Activated CD8-positive, alpha-beta memory T cell treated with anti-CD3 and anti-CD28 coated beads, Interleukin-2, amount 50 U/mL, for 1 hour (primary cell): ENCODE results near the gene SLC36A3.

ENCODE experiments used
- DNase-seq: peaks from one replicate; pipeline ENCODE4 v3.0.0-alpha.2; 2020; ENCODE audit errors: extremely low read depth

The SLC36A3 gene

DNA sequence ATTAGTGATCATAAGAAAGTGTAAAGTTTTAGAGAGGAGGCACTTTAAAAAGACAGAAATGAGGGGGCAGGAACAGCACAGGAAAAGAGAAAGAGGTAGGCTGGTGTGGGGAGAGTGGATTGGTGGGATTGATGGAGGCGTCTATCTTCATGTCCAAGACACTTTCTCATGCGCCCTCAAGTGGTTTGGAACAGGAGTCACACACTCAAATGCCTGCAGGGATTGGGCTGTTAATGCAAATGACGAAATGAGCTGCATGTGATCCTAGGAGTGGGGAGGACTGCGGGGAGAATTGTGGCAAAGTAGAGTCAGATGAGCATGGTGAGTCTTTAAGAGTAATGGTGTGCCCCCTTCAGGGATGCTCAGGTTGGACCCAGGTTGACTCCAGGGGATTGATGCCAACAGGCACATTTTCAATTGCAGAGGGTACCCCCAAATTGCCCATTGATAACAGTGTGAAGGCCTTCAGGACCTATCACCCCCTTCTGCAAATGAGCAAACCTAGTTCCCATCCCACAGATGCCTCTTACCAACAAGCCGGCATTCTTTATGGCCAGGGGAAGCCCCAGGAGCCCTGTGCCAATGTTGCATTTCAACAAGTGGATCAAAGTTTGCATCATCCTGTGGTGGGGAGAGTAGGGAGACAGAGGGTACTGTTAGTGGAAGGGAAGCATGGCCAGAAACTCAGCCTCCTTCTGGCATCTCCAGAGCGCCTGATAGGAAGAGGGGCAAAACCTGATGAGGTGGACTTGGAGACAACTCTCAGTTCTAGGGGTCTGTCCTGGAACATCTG is 5.3 kb downstream of the SLC36A3 start:
- no peak for DNase-seq

DNA sequence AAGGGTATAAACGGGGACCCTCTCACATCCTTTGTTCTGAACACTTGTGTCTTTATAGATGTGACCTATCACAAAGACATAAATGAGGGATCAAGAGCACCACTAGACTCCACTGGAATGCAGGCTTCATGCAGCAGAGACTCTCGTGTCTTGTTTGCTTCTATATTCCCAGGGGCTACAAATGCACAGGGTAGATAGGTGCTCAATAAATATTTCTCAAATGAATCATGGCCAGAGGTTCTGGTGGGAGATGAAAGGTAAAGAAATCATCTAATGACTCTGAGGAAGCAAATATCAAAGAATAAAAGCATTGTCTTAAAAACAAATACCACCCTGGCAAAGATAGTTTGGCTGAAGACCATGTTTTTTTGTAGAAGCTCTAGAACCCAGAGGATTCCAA is 6.6 kb downstream of the SLC36A3 start:
- DNase-seq, result no peak

DNA sequence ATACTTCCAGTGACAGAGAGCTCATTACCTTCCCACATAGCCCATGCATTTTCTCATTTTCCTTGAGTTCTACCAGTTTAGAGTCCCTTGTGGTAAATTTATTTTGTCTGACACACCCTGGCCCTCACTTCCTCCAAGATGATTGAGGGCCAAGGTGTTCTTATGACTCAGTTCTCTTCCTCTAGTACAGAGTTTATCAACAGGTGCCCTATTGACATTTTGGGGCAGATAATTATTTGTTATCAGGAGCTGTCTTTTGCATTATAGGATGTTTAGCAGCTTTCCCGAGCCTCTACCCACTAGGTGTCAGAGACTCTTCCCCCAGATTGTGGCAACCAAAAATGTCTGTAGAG is 7.1 kb downstream of the SLC36A3 start:
- no peak for DNase-seq

DNA sequence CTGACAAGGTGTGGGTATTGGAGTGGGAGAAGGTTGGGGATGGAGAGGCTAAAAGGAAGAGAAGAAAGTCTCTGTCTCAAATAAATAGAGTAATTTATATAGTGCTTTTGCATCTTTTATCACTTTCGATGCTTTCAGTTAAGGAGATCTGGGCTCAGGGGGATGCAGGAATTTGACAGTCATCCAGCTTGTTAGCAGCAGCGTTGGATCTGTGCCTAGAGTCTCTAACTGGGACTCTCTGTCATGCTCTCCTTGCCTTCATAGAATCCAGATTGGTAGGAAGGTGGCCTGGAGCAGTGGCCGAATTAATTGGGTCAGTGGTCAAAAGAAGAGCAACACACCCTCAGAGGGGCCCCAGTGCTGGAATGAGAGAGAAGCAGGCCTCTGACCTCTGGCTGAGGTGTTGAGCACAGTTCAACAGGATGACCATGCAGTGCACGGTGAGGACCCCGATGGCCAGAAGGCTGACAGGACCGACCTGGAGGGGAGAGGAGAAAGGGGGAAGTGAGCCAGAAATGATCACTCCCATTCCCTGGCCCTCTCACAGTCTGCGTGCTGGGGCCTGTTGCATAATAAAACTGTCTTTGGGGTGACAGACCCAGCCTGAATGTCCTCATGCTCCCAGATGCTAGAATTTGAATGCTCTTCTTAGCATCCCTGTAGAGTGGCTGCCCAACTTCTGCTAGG is 7.6 kb downstream of the SLC36A3 start:
- no peak for DNase-seq

DNA sequence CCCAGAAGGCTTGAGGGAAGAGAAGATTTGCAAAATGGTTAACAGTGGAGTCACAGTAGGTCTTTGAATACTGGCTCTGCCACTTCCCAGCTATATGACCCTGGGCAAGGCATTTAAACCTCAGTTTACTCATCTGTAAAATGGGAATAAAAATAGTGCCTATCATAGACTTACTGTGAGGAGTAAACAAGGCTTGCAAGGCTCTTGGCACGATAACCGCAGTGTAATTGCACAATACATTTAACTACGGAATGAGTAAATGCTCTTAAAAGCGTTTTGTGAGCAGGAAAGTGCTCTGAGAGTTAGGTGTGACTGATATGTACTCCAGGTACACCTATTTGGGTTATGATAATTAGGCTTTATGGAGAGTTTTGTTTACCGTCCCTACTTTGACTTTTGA is 8.4 kb downstream of the SLC36A3 start:
- DNase-seq, result no peak

DNA sequence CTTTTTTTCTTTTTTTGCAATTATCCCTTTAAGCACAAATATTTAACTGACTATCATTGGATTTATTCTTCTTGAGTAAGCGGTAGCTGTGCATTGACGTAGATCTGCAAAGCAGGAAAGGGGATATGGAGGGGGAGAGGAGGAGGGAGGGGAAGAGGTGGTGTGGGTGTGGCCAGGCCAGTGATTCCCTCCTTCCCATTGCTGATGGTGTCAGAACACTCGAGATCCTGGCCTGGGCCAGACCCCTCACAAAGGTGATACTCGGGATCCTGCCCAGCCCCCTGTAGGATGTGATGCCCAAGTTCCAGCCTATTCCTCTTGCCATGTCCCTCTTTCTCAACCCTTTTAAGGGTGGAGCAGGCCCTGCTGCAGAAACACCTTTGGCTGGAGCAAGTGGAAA is 9.9 kb downstream of the SLC36A3 start:
- no peak for DNase-seq

DNA sequence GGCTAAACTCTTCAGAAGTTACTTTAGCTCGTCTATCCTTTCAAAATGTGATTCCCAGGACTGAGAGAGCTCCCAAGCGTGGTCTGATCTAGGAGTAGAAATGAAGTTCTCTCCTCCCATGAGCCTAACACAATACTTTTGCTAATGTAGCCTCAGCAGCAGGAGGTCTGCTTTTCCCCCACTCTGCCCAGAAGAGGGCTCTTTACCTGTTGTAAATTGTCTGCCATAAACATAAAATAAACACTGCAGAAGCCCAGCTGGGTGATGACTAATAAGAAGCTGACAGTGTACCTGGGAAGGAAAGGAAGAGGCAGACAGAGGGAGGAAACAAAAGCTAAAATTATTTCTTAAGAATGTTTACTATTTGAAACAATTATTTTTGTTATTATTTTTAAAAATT is 15.4 kb downstream of the SLC36A3 start:
- DNase-seq, result no peak

DNA sequence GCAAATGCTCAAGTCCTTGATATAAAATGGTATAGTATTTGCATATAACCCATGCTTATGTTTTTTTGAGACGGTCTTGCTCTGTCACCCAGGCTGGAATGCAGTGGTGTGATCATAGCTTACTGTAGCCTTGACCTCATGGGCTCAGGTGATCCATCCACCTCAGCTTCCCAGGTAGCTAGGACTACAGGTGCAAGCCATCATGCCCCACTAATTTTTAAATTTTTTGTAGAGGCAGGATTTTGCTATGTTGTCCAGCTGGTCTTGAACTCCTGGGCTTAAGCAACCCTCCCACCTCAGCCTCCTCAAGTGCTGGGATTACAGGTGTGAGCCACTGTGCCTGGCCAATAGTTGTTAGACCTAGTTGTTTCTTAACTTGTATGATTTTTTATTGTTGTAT is 17.3 kb downstream of the SLC36A3 start:
- no peak for DNase-seq

DNA sequence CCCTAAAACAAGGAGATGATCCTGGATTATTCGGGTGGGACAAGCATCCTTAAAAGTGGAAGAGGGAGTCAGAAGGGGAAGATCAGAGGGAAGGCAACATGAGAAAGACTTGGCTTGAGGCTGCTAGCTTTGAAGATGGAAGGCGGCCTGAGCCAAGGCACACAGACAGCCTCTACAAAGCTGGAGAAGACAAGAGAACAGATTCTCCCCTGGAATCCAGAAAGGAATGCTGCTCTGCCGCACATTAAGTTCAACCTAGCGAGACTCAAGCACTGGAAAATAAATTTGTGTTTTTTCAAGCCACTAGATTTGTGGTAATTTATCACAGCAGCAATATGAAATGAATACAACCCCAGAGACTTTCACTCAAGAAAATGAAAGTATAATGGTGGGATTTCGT is 17.9 kb downstream of the SLC36A3 start:
- DNase-seq, result no peak

DNA sequence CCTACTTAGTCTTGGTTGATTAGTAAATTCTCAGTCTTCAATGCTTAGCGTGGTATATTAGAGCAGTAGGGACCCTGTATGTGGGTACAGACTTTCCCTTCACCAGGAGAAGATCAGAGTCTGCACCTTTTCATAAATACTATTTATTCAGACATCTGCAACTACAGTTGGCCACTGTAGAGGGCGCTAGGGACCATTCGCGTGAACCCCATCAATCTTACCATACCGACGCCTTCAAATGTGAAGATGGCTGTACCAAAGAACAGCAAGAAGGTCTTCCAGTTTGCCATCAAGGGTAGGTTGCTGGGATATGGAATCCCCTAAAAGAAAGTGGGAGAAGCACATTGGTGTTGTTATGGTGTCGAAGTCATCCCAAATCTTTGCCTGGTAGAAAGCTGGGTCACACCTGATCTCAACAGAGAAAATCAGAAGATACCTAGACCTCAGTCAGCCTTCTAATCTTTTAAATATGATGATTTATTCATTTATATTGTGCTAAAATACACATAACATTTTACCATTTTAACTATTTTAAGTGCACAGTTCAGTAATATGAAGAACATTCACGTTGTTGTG is 19.1 kb downstream of the SLC36A3 start:
- no peak for DNase-seq

DNA sequence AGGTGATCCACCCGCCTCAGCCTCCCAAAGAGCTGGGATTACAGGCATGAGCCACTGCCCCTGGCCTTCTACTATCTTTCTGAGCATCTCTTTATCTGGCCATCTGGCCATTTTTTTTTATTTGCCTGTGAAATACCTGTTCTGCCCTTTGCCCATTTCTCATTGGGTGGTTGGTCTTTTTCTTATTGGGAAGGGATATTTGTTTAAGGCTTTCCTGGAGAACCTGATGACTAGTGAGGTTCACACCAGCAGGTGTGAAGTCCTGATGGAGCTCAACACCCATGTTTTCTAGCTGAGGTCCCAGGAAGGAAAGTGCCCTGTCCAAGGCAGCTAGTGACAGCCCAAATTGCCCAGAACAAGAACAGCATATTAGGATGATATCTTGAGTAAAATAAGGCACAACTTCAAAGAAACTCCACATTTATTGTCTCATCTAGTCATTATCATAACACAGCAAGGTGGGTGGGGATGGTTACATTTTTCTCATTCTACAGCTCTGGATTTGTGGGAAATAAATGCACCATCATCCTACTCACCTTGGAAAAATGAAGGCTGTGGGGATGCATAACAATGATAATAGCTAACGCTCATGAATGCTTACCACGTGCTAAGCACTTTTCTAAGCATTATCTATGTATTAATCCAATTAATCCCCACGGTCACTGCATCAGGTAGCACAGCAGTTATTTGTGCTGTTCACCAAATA is 20.3 kb downstream of the SLC36A3 start:
- no peak for DNase-seq

DNA sequence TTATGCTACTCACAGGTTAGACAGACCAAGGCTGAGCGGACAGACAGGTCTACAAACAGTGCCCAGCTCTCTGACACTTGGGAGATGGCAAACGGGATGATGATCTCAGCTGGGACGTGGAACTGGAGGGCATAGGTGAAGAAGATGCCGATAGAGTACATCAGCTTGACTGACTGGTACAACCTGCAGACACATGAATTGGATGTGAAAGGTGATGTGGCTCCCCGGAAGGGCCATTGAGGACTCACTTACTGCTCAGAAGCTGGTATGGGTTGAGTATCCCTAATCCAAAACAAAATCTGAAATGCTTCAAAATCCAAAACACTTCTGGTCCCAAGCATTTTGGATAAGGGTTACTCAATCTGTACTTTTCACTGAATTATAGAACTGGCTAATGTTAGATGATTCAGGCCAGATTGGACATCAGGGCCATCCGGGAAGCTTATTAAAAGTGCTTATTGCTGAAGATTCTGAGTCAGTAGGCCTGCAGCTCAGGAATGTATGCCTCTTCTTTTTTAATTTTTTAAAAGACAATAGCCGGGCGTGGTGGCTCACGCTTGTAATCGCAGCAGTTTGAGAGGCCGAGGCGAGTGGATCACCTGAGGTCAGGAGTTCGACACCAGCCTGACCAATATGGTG is 22.4 kb downstream of the SLC36A3 start:
- no peak for DNase-seq

DNA sequence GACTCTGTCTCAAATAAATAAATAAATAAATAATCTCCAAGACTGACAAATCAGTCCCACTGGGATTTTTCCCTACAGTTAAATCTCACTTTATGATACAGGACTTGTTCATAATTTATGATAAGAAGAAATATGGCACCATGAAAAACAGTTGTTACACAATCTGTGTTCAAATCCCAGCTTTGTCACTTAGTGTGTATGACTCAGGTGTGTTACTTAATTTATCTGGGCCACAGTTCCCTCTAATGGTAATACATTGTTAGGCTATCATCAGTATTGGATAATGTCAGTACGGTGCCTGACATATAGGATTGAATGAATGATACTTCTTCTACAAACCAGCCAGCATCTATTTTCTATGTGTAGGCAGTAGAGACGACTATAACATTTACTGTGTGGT is 23.1 kb downstream of the SLC36A3 start:
- DNase-seq, result no peak

DNA sequence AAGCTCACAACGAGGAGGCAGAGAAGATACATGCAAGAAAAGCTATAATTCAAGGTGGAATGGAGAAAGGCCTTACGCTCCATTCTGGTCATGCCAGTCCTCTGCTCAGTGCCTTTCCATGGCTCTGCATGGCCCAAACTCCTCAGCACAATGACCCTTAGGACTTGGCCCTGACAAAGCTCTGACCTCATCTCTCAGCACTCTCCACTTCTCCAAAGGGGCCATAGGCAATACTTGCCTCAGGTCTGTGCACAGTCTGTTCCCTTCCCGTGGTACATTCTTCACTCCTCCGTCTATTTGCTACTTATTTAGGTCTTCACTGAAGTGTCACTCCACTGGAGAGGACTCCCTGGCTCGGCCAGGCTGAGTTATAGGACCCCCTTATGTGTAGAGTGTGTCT is 24.7 kb downstream of the SLC36A3 start:
- DNase-seq, result no peak

DNA sequence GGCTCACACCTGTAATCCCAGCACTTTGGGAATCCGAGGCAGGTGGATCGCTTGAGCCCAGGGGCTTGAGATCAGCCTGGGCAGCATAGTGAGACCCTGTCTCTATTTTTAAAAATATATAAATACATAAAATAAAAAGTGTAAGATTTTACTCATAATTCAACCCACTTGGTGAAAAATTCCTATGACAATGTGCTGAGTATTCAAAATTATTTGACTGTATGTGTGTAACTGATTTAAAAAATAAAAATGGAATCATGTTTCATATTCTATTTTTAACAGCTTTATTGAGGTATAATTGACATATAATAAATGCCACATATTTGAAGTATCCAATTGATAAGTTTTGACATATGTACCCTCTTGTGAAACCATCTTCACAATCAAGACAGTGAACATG is 27.8 kb downstream of the SLC36A3 start:
- no peak for DNase-seq

DNA sequence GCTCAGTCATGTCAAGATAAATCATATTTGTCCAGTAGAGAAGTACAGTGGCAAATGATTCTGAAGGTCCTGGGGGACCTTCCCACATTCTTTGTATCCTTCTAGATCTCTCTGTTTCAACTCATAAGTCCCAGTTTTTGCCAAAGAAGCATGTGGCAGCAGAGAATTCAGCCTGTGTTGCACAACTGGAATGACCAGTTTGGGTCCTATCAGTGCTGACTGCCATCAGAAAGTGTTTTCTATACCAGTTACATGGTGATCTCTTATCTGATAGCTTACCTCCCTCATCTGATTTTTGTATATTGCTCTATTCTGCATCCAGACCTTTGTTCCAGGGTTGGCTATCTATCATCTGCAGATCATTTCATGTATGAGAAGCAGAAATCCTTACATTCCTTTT is 28.9 kb downstream of the SLC36A3 start:
- DNase-seq, result no peak

DNA sequence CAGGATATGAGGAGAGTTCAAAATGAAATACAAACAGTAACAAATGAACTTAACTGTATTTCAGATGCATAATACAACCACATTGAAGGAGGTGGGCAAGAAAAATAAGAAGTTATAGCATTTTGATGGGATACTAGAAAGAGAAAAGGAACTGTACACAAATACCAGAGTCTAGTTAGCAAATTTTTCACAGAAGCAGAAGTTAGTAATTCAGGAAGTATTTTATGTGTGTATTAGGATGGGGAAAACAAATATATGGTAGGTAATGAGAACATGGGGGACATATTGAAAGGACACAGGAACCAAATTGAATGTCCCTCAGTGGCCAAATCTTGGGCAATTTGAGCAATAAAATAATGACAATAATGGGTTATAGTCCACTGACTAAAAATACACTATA is 32.2 kb downstream of the SLC36A3 start:
- DNase-seq, result no peak

DNA sequence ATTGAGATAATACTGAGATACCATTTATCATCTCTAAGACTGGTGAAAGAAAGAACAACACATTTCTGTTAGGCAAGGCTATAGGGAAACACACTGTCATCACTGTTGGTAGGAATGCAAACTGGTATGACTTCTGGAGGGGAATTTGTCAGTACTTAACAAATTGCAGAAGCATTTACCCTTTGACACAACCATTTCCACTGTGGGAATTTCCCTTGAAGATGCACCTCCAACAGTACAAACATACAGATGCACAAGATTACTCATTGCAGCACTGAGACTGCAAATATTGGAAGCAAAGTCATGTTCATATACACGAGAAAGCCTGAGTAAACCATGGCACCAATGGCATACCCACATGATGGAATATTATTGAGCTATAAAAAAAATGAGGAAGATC is 33.0 kb downstream of the SLC36A3 start:
- DNase-seq, result no peak

DNA sequence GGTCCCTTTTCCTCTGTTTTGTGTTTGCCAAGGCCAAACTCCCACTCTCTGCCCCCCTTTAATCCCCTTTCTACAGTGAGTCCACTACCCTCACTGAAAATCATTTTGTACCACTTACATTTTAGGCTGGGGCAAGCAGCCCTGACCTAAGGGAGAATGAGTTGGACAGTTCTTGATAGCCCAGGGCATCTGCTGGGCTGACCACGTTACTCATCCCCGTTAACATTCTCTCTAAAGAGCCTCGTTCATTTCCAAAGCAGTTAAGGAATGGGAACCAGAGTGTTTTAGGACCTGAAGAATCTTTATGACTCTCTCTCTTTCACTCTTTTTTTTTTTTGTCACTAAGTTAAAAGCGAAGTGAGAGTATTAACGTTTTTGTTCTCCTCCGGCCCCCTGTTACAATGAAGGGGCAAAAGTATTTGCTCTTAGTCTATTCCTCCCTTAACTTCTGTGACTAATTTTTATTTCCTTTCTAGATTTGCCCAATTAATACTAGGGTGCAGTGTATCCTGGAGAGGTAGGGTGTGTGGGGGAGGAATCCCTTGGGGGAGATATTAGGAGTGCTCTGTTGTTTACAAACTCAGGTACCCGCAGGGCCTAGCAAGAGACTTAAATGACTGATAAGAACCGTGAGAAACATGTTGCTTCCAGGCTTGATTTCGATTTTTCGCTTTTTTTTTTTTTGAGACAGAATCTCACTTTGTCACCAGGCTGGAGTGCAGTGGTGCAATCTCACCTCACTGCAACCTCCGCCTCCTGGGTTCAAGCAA is 35.9 kb downstream of the SLC36A3 start:
- no peak for DNase-seq

DNA sequence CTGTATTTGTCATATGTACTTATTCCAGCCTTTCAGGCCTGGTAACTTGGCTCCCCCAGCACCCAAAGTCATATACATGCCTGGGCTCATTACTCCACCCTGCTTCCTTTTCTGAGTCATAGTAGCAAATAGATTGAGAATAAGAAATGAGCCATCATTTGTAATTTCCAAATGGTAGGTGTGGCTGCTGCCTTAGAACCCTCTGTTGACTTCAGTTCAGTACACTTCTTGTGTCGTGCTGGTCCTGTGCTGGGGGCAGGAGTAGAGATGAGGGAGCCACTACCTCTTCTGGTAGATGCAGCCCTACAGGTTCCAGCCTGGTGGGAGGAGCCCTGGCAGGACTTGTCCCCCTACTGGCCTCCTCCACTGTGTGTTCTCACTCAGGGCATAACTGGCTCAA is 39.5 kb downstream of the SLC36A3 start:
- DNase-seq, result no peak

DNA sequence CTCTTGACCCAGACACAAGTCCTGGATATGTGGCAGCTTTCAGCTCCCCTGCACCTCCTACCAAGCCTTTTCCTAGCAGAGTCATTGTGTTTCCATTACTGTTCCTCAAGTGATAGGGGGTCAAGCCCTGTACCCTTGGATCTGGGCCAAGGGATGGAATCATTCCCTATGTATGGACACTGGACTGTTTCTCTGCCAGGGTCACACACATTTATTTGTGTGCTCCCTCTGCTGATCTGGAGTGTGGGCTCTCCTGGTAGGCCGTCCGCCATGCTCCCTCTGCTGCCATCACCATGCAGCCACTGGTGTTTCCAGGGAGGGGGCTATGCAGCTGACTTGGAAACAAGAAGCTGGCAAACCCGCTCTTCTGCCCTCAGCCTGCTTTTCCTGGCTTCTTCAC is 41.0 kb downstream of the SLC36A3 start:
- no peak for DNase-seq

DNA sequence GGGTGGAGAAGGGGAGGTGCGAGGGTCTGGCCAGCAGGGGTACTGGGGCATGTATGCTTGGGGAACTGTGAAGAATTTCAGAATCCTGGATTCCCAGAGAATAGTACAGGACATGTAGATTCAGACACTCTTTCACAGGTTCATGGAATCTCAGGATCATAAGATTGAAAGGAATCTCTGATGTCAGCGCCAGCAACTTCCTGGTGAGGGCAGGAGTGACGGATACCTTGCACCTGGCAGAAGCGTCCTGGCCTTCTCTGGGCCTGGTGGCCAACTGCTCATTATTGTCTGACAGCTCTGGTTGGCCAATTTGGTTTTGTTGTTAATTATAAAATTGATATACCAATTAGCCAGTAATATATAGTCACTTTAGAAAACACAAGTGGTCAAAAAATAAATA is 43.6 kb downstream of the SLC36A3 start:
- DNase-seq, result no peak
